Naive thymus-derived CD4-positive, alpha-beta T cell (primary cell): ENCODE measurements around the gene TIMM8B. TPM values are rescaled to one million over a fixed set of nuclear protein-coding genes. Genes with fewer than 3 reads are reported as not detected.

Source experiments
- ATAC-seq: fragments of 150-1000 bp; cut with Tn5 transposase; 2 replicates; pipeline ENCODE4 v1.10.0; 2021; ENCODE audit warnings: mild to moderate bottlenecking, moderate library complexity
- CTCF ChIA-PET: fragments of 350-600 bp; sonication (Branson Sonifier 250); formaldehyde crosslinking; loops from one replicate; lab custom pipeline; 2021; ENCODE audit warnings: antibody characterized with exemption; lab: Charles Lee
- POLR2A ChIA-PET: fragments of 350-600 bp; sonication (Branson Sonifier 250); formaldehyde crosslinking; loops from one replicate; lab custom pipeline; 2021; ENCODE audit warnings: antibody characterized with exemption, inconsistent platforms; lab: Charles Lee
- DNase-seq, 9 donors: peaks; one replicate each; pipeline versions ENCODE4 v3.0.0 to v3.0.0-alpha.2; 2020 to 2022; ENCODE audit warnings: mixed read lengths in 1 of 9
- H3K27ac ChIP-seq: one replicate; pipeline ENCODE4 v1.7.0; 2013; ENCODE audit warnings: mild to moderate bottlenecking, low read depth, low read length, moderate library complexity
- H3K27me3 ChIP-seq, 2 donors: one replicate each; pipeline ENCODE4 v1.7.0; 2013; ENCODE audit warnings: low read length in 2 of 2, mild to moderate bottlenecking in 2 of 2, moderate library complexity in 2 of 2; ENCODE audit not compliant: control insufficient read depth in 2 of 2, insufficient read depth in 2 of 2
- H3K36me3 ChIP-seq, 3 experiments: 1 replicate in 2 of 3; 2 replicates in 1 of 3; pipeline ENCODE4 v1.7.0; 2013; ENCODE audit warnings: low read length in 3 of 3, mild to moderate bottlenecking in 3 of 3, moderate library complexity in 1 of 3; ENCODE audit not compliant: insufficient read depth in 3 of 3, control insufficient read depth in 2 of 3
- H3K4me1 ChIP-seq, 2 donors: one replicate each; pipeline ENCODE4 v1.7.0; 2013; ENCODE audit warnings: low read length in 2 of 2, mild to moderate bottlenecking in 2 of 2, moderate library complexity in 1 of 2; ENCODE audit not compliant: control insufficient read depth in 2 of 2, insufficient read depth in 2 of 2
- H3K4me3 ChIP-seq: 2 replicates; pipeline ENCODE4 v1.7.0; 2013; ENCODE audit warnings: mild to moderate bottlenecking, low read length
- H3K9me3 ChIP-seq, 3 experiments: 1 replicate in 2 of 3; 2 replicates in 1 of 3; pipeline ENCODE4 v1.7.0; 2013; ENCODE audit warnings: low read length in 3 of 3; ENCODE audit not compliant: control insufficient read depth in 2 of 3
- H3K27ac Mint-ChIP-seq, 9 donors: one replicate each; pipeline ENCODE4 v1.8.0; 2020 to 2022; ENCODE audit warnings: mixed read lengths in 9 of 9, mild to moderate bottlenecking in 8 of 9, moderate library complexity in 5 of 9, inconsistent platforms in 2 of 9
- H3K27me3 Mint-ChIP-seq, 5 donors: one replicate each; pipeline ENCODE4 v1.8.0; 2021 to 2022; ENCODE audit warnings: mixed read lengths in 5 of 5, mild to moderate bottlenecking in 1 of 5
- H3K36me3 Mint-ChIP-seq, 5 donors: one replicate each; pipeline ENCODE4 v1.8.0; 2020 to 2022; ENCODE audit warnings: mixed read lengths in 5 of 5, mild to moderate bottlenecking in 3 of 5, inconsistent platforms in 1 of 5
- H3K4me1 Mint-ChIP-seq, 7 donors: one replicate each; pipeline ENCODE4 v1.8.0; 2020 to 2022; ENCODE audit warnings: mixed read lengths in 7 of 7, mild to moderate bottlenecking in 3 of 7, inconsistent platforms in 1 of 7
- H3K4me3 Mint-ChIP-seq, 10 donors: one replicate each; pipeline ENCODE4 v1.8.0; 2020 to 2022; ENCODE audit warnings: mild to moderate bottlenecking in 10 of 10, mixed read lengths in 10 of 10, moderate library complexity in 6 of 10, inconsistent platforms in 2 of 10
- H3K9me3 Mint-ChIP-seq, 11 donors: one replicate each; pipeline ENCODE4 v1.8.0; 2020 to 2022; ENCODE audit warnings: mixed read lengths in 11 of 11, mild to moderate bottlenecking in 4 of 11, inconsistent platforms in 1 of 11, moderate library complexity in 1 of 11
- intact Hi-C, 2 donors: fragments of 100-400 bp; cut with micrococcal nuclease; formaldehyde crosslinking; loops; one replicate each; pipeline ENCODE4 v1.15.1; 2023
- polyA plus RNA-seq, 2 donors: library from polyadenylated mRNA; unstranded; fragments of 300-500 nt; fragmentation: Illumina TruSeq; gene quantifications; one replicate each; pipeline ENCODE4 v1.2.3, GENCODE V29; 2021
- total RNA-seq, 6 experiments: library from RNA in 5 of 6; stranded (reverse) in 5 of 6; gene quantifications; 1 replicate in 5 of 6; 2 replicates in 1 of 6; pipeline ENCODE4 v1.2.3 and lab custom pipeline; 2021 to 2026

The TIMM8B gene
- total and polyA plus RNA-seq, 7 experiments from 2014 or later: 15.5 to 71.4 (median 28.6) TPM

DNA sequence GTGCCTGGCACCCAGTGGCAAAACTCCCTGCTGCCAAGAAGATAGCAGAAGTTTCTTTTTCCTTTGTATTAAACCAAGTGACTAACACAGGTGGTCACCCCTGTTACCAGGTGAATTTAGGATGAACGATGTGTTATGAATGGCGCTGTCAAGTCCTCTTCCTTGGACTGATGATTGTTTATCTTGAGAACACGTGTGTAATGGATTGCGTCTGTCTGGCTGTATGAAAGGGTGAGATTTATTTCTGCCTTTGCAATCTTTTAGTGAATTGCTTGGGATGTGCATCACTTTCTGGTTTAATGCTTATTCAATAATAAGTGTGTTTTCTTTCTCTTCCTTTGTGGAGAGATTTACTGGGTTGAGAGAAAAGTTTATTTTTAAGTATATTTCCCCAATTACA is 36.6 kb upstream of the TIMM8B start:
- Mint-ChIP-seq H3K27ac (no peak overlapping the region), H3K36me3 (peaks cover 0 to 15% (median 4%) of the 10 kb centered on the region in 5 donors), H3K9me3 (no peaks in the 10 kb centered on the region), H3K4me3 (no peak overlapping the region), H3K27me3 (no peaks in the 10 kb centered on the region), H3K4me1 (no peaks in the 10 kb centered on the region)
- Histone ChIP-seq H3K9me3 (no peaks in the 10 kb centered on the region), H3K36me3 (no peaks in the 10 kb centered on the region), H3K27ac (no peak overlapping the region), H3K4me3 (no peak overlapping the region), H3K27me3 (no peaks in the 10 kb centered on the region), H3K4me1 (no peaks in the 10 kb centered on the region)
- DNase-seq (no peak), ATAC-seq (no peak)
- intact Hi-C loops: no loop called here
- ChIA-PET CTCF (no interaction called here), POLR2A (interaction anchor here (0.7 kb wide), 1 partner anchor 231 kb away, joined by 3 read pairs; no protein-coding TSS in a partner anchor)

DNA sequence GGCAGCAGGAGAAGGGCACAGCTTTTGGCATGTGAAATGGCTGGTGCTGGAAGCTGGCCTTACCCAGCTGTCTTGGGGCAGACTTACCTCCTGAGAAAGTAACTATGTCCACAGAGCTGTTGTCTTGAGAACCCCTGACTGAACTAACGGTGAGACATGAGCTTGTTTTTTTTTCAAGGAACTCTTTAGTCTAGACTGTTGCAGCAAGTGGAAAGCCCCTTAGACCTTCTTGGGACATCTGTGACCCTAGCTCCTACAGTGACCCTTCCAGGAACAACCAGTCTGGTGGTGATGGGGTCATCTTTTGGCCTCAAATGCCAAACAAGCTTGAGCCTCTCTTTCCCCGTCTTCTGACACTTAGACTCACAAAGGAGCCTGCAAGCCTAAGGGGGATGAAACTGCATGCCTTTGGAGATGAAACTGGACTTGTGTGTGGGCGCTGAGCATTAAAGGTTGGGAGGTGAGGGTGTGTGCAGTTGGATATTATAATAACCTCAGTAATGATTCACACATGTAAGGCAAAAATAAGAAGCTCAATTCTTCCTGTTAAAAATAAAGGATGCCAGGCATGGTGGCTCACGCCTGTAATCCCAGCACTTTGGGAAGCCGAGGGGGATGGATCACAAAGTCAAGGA is 35.5 kb upstream of the TIMM8B start:
- POLR2A ChIA-PET: interaction anchor here (0.7 kb wide), 1 partner anchor 229 kb away, joined by 3 read pairs; no protein-coding TSS in a partner anchor
- no peak for DNase-seq
- Histone ChIP-seq H3K27ac (no peak overlapping the region), H3K4me3 (no peak overlapping the region), H3K4me1 (no peaks in the 10 kb centered on the region), H3K9me3 (no peaks in the 10 kb centered on the region), H3K27me3 (no peaks in the 10 kb centered on the region), H3K36me3 (no peaks in the 10 kb centered on the region)
- Mint-ChIP-seq H3K9me3 (no peaks in the 10 kb centered on the region), H3K27ac (peak overlapping the region in 1 of 9 donors; percentile 30), H3K36me3 (peaks cover 0 to 14% (median under 1%) of the 10 kb centered on the region in 5 donors), H3K4me3 (no peak overlapping the region), H3K4me1 (no peaks in the 10 kb centered on the region), H3K27me3 (no peaks in the 10 kb centered on the region)
- intact Hi-C loops: no loop called here
- CTCF ChIA-PET: interaction anchor here (0.6 to 1.6 kb wide), 3 partner anchors 9 to 1152 kb away, joined by 3 to 5 read pairs (median 5); no protein-coding TSS in a partner anchor
- no peak for ATAC-seq

DNA sequence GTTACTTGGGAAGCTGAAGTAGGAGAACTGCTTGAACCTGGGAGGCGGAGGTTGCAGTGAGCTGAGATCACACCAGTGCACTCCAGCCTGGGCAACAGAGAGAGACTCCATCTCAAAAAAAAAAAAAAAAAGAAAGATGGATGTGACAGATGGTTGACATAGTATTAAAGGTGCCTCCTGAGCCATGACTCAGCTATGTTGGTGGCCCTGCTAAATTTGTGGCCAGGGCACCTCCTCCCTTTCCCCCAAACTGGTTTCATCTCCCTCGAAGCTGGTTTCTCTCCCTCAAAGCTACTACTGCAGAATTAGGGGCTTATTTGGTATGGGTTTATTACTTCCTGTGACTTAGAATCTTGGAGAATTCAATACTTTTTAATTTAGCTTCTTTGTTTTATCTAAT is 31.6 kb upstream of the TIMM8B start:
- Histone ChIP-seq H3K4me3 (no peak overlapping the region), H3K27me3 (no peaks in the 10 kb centered on the region), H3K9me3 (no peaks in the 10 kb centered on the region), H3K36me3 (no peaks in the 10 kb centered on the region), H3K4me1 (no peaks in the 10 kb centered on the region), H3K27ac (no peak overlapping the region)
- Mint-ChIP-seq H3K27ac (no peak overlapping the region), H3K9me3 (no peaks in the 10 kb centered on the region), H3K4me3 (no peak overlapping the region), H3K4me1 (peaks cover 0 to 21% (median 8%) of the 10 kb centered on the region in 7 donors), H3K27me3 (no peaks in the 10 kb centered on the region), H3K36me3 (peaks cover 0 to 14% (median 2%) of the 10 kb centered on the region in 5 donors)
- intact Hi-C loops: no loop called here
- CTCF ChIA-PET: no interaction called here
- no peak for ATAC-seq
- POLR2A ChIA-PET: no interaction called here
- DNase-seq: no peak

DNA sequence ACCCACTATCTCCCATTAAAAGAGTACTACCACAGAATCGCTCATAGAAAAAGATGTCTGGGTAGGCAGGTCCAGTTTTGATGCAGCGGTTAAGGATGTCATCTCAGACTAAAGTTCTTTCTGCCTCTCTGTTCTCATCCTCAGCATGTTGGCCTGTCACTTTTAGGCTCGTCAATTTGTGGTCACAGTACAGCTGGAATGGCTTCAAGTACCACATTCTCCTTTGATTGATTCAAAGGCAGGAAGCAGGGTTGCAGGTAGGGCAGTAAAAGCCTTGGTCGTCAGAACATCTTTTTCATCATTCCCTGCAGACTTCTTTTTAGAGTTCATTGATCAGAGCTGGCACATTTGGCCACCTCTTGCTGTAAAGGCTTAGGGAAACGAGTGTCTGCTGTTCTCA is 28.8 kb upstream of the TIMM8B start:
- no peaks in the 10 kb centered on the region for H3K36me3 ChIP-seq
- intact Hi-C loops: no loop called here
- H3K4me3 ChIP-seq: no peak overlapping the region
- H3K27ac Mint-ChIP-seq: no peak overlapping the region
- ChIA-PET POLR2A (no interaction called here), CTCF (no interaction called here)
- H3K36me3 Mint-ChIP-seq: peaks cover 0 to 12% (median 0%) of the 10 kb centered on the region in 5 donors
- no peak for ATAC-seq
- peaks cover 0 to 1% (median 0%) of the 10 kb centered on the region in 11 donors for H3K9me3 Mint-ChIP-seq
- peak in 1 of 9 donors; percentile 7 for DNase-seq
- H3K4me1 ChIP-seq: no peaks in the 10 kb centered on the region
- no peaks in the 10 kb centered on the region for H3K9me3 ChIP-seq
- H3K27me3 ChIP-seq: no peaks in the 10 kb centered on the region
- no peak overlapping the region for H3K4me3 Mint-ChIP-seq
- H3K27ac ChIP-seq: no peak overlapping the region
- no peaks in the 10 kb centered on the region for H3K27me3 Mint-ChIP-seq
- peaks cover 0 to 21% (median 8%) of the 10 kb centered on the region in 7 donors for H3K4me1 Mint-ChIP-seq

DNA sequence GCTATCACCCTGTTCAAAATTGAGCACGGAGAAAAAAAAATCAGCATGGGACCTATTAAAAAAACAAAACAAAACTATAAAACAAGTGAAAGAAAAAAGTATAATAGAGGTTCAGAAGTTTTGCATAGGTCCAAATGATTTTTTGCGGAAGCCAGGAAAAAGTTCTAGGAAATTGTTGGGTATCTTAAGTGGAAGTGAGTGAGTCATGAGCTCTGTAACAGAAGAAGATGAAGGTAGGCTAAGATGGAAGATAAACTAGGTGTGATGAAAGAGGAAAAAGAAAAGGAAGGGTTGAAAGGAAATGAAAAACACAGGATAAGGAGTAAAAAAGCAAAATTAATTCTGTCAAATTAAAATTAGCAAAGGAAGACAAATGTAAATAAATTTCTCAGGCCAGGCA is 27.9 kb upstream of the TIMM8B start:
- no peaks in the 10 kb centered on the region for H3K9me3 ChIP-seq
- H3K27ac Mint-ChIP-seq: no peak overlapping the region
- H3K27me3 Mint-ChIP-seq: no peaks in the 10 kb centered on the region
- no peak overlapping the region for H3K4me3 Mint-ChIP-seq
- H3K27ac ChIP-seq: no peak overlapping the region
- intact Hi-C loops: no loop called here
- no peaks in the 10 kb centered on the region for H3K36me3 ChIP-seq
- H3K36me3 Mint-ChIP-seq: peaks cover 0 to 9% (median 0%) of the 10 kb centered on the region in 5 donors
- no peaks in the 10 kb centered on the region for H3K4me1 ChIP-seq
- no peak overlapping the region for H3K4me3 ChIP-seq
- H3K4me1 Mint-ChIP-seq: peaks cover 0 to 21% (median 8%) of the 10 kb centered on the region in 7 donors
- H3K27me3 ChIP-seq: no peaks in the 10 kb centered on the region
- ChIA-PET CTCF (interaction anchor here (1.3 kb wide), 1 partner anchor 18 kb away, joined by 3 read pairs; no protein-coding TSS in a partner anchor), POLR2A (interaction anchor here (0.7 kb wide), 1 partner anchor 138 kb away, joined by 4 read pairs; no protein-coding TSS in a partner anchor)
- DNase-seq: no peak
- ATAC-seq: no peak
- H3K9me3 Mint-ChIP-seq: peaks cover 0 to 1% (median 0%) of the 10 kb centered on the region in 11 donors

- Histone ChIP-seq H3K4me3 (no peak overlapping the region), H3K36me3 (no peaks in the 10 kb centered on the region), H3K27me3 (no peaks in the 10 kb centered on the region), H3K4me1 (no peaks in the 10 kb centered on the region), H3K27ac (no peak overlapping the region), H3K9me3 (no peaks in the 10 kb centered on the region)
- peaks cover 0 to 1% (median 0%) of the 10 kb centered on the region in 11 donors for H3K9me3 Mint-ChIP-seq
- ATAC-seq: peak; percentile 76
- H3K27ac Mint-ChIP-seq: no peak overlapping the region
- POLR2A ChIA-PET: interaction anchor here (0.7 kb wide), 1 partner anchor 138 kb away, joined by 4 read pairs; no protein-coding TSS in a partner anchor
- no peaks in the 10 kb centered on the region for H3K27me3 Mint-ChIP-seq
- CTCF ChIA-PET: interaction anchor here (0.7 to 1.3 kb wide), 6 partner anchors 8 to 1766 kb away, joined by 3 to 6 read pairs (median 4); no protein-coding TSS in a partner anchor
- DNase-seq: peak in 6 of 9 donors; percentile 17 to 46 (median 30)
- H3K4me3 Mint-ChIP-seq: peak overlapping the region in 1 of 10 donors; percentile 4
- peaks cover 0 to 9% (median 0%) of the 10 kb centered on the region in 5 donors for H3K36me3 Mint-ChIP-seq
- intact Hi-C loops: loop anchor here (1.0 to 2.0 kb wide), 5 partner anchors 61 to 1175 kb away; partner anchors contain the start of gene BCO2 (in 1 of the 2)
- H3K4me1 Mint-ChIP-seq: peaks cover 0 to 21% (median 8%) of the 10 kb centered on the region in 7 donors
Measured at GRCh38 chr11:112113539-112114457, 27.2 kb upstream of the TIMM8B start.
